ENCODE results near the gene AMIGO1. TPM values are rescaled to one million over a fixed set of nuclear protein-coding genes. Genes with fewer than 3 reads are reported as not detected.
A peak's percentile ranks its signal among the peaks of the same experiment; 100 is the strongest.
"Not testable (repeated sequence)": the region's sequence is repeated elsewhere in the genome, so short reads cannot be mapped to it uniquely, and the experiment has no call there.

Gene AMIGO1
- polyA plus RNA-seq, 1 donor, result 6.2 TPM

DNA sequence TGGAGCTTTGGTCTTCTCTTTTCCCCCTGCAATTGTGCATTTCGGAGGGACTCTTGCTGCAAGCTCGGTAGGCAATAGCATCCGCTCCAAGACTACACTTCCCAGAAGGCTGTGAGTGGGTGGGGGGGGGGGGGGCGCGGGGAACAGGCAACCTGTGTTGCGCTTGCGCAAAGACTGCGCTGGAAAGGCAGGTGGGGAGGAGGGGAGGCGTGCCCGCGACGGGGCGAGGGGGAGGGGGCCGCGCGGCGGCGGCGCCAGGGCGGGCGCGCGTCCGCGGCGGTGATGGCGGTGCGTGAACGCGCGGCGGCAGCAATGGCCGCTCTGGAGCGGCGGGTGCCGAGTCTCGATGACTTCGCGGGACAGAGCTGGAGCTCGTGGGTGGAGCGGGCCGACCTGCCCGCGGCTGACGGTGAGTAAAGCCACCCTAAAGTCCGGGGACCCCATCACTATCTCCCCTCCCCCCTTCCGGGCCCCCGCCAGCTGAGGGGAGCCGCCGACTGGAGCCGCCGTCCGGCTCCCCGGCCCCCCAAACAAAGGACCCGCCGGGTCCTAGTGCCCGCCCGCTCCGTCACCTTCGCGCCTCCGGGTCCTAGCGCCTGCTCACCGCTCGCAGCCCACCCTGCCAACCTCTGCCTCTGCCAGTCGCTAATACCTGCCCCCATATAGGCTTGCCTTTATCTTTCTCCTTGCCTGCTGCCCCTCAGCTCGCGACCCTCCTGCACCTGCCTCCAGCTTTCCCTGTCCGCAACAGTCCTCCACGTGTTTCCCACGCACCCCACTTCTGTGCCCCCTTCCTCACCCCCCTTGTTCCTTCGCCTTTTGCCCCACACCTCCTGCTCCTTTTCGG lies 25.6 kb downstream of the AMIGO1 start, which contains the start of gene ATXN7L2:
ATXN7L2 (plus strand) TSS at position 234 of the 847 bp plus-strand sequence; CDS start at position 283, 49 bp downstream.
- peak; percentile 90 for DNase-seq

DNA sequence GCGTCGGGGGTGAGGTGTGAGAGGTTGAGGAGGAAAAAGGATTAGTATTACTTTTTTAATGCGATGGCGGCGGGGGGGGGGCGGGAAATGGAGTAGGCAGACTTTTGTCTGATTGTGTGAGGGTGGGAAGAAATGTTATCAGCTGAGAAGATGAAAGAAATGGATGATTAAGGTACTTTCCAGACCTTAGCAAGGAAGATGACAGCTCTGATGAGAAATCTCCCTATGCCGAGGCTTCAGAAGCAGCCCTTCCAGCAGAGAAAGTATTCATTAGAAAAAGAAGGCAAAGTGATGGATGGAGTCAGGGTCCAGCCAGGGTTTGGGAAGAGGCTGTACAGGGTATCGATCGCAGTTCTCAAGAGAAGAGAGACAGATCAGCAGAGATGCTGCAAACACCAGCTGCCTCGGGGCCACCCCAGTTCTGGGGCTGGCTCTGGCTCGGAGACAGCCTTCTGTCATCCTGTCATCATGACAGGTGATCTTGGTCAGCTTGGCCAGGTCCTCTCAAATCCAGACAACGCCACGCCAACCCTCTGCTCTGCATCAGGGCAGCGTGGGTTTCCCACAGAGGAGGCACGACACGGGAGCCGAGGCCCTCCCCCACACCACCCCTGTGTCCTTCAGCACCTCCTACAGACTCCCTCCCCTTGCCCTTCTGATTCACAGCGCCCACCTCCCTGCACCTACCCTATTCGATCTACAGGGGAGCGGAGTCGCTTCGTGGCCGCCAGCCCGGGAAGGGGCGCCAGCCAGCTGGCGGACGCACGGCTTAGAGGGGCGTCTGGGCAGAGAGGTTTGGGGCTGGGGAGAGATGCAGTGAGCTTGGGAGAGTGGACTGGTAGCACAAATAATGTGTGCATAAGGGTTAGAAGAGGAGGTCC lies 26.5 kb downstream of the AMIGO1 start:
- DNase-seq, result no peak

DNA sequence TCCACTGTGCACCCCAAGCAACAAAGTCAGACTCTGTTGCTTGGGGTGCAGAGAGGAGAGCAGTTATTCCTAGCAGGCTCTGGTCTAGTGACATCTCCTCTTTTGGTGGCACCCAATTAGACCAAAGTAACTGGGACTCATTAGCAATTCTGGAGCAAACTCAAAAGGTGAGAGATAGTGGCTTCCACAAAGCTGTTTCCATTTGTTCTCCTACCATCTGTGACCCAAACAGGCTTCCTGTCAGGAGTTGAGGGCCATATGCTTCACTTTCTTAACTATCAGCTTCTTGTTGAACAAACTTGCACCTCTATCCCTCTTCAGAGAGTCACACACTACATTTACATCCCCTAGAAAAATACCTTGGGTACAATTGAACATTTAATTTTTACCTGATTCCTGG lies 27.3 kb downstream of the AMIGO1 start:
- no peak for DNase-seq

DNA sequence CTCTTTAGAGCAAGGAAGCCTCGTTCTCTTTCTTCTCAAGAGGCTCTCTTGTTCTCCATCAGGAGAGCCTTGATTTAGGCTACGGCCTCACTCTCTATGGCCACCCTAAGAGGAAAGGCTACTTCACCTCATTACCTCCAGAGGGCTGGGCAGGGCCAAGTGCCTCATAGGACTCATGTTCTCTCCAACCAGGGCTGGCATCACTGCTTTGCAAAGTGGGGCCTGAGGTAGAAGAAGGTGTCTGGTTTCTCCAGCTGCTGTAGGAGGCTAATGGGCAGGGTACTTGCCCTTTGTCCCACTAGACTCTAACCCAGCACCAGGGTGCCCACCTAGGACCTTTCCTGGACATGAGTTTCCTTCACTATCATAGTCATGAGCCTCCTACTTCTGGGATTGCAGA lies 27.9 kb downstream of the AMIGO1 start:
- DNase-seq, result no peak

DNA sequence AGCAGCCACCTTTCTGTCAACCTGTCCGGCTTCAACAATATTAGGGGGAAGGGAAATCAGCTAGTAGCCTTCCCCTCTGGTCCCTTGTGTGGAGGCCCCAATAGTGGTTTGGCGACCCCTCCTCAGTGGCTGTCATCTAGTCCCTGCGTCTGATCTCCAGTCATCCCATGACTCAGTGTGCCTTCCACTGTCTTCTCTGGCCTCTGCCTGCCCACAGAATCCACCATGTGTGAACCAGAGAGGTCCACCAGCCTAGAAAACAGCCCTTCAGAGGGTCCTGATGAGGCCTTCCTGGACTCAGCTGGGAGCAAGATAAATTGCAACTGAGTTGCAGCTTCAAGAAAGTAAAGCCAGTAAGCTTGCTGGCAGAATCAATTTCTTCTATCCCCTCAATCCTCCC lies 29.6 kb downstream of the AMIGO1 start:
- no peak for DNase-seq

DNA sequence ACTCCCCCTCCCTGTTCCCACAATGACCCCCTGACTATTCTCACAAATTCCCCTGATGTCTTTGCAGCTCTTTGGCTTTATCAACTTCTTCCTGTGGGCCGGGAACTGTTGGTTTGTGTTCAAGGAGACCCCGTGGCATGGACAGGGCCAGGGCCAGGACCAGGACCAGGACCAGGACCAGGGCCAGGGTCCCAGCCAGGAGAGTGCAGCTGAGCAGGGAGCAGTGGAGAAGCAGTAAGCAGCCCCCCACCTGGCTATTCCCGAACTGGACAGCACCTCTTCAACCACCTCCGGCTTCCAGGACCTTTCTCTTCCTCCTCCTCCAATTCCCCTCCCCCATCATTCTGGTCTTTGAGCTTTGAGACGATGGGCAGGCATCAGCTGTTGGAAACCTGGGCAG lies 30.2 kb downstream of the AMIGO1 start:
- DNase-seq, result no peak

DNA sequence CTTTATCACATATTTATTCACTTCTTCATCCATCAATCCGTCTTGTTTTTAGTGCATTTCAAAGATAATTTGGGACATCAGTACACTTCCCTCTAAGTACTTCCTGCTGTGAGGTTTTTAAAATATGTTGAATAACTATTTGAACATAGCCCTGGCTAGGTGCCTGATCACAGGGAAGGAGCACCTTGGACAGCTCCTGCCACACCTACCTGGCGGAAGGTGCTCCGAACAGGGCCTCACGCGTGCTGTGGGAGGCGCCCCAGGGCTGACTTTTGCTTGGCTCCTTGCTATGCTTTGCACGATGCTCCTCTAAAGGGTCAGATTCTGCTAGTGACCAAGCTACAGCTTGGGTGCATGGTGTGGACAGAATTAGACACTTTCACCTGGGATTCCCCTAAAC lies 30.7 kb downstream of the AMIGO1 start:
- peak; percentile 18 for DNase-seq

DNA sequence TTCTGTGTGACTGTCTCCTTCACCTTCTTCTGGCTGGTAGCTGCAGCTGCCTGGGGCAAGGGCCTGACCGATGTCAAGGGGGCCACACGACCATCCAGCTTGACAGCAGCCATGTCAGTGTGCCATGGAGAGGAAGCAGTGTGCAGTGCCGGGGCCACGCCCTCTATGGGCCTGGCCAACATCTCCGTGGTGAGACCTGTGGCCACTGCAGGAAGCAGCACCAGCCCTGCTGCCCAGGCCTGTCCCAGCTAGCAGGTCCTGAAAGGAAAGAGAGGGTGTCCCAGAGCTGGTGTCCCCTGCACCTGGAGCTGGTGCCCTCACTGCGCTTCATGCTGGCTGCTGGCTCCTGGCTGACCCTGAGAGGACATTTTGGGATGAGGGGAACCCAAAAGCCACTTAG lies 31.7 kb downstream of the AMIGO1 start:
- DNase-seq, result no peak

DNA sequence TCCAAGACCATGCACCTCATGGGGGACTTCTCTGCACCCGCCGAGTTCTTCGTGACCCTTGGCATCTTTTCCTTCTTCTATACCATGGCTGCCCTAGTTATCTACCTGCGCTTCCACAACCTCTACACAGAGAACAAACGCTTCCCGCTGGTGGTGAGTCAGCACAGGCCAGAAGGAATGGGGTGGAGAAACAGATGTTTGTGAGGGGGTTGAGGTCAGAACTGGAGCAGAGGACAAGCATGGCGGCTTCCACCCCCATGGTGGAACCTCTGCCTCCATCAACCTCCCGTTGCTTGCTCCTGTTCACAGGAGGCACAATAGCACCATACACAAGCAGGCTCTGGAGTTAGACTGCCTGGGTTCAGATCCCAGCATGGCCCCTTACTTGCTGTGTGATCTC lies 32.7 kb downstream of the AMIGO1 start:
- DNase-seq, result no peak

DNA sequence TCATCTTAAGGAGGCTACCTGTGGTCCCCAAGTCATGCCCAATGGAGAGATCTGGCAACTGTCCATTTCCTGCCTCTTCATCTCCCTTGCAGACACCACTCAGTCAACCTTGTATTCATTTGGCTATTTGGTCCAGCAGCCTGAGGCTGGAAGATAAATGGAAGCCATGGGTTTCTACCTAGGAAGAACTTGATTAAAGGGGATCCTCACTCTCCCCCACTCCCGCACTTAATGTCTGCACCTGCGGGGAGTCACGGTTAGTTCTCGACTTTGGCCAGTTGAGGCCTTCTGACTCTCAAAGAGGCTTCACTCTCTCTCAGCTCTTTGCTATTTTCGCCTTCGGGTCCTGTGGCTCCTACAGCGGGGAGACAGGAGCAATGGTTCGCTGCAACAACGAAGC lies 34.3 kb downstream of the AMIGO1 start:
- no peak for DNase-seq

DNA sequence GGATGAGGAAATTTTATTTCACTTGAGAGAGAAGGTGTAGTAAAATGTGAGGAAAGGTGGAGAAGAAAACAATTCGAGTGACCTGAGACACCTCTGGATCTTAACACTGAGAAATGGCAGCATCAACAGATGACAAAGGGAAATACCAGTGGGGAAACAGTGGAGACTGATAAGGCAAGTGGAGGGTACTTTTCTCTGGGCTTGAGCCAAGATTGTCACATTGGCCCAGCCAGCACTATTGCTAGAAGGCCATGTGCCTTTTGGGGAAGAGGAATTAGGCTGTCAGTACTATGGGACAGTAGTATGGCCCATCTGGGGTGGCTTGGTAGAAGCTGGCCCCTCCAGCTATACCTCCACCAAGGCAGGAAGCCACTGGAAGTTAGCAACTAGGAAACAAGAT lies 34.8 kb downstream of the AMIGO1 start:
- no peak for DNase-seq

DNA sequence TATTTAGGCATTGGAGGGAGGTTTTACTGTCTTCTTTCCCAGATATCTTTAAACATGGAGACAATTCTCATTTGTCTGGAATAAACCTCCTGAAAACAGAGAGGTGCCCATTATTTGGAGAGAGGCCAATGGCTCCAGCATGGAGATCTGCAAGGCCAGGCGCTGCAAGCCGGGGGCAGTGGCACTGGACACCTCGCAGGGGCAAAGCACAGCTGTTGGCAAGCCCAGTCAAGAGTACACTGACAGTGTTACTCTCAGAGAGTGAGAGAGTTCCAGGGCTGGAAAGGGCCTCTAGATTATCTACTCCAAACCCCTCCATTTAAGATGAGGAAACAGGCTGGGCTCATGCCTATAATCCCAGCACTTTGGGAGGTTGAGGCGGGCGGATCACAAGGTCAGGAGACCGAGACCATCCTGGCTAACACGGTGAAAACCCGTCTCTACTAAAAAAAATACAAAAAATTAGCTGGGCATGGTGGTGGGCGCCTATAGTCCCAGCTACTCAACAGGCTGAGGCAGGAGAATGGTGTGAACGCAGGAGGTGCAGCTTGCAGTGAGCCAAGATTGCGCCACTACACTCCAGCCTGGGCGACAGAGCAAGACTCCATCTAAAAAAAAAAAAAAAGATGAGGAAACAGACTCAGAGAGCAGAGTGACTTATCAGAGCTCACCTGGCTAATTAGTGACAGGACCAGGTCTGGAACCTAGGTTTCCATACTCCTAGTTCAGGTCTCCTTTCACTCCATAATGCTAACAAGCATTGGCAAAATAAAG lies 36.1 kb downstream of the AMIGO1 start:
- not testable (repeated sequence) for DNase-seq

DNA sequence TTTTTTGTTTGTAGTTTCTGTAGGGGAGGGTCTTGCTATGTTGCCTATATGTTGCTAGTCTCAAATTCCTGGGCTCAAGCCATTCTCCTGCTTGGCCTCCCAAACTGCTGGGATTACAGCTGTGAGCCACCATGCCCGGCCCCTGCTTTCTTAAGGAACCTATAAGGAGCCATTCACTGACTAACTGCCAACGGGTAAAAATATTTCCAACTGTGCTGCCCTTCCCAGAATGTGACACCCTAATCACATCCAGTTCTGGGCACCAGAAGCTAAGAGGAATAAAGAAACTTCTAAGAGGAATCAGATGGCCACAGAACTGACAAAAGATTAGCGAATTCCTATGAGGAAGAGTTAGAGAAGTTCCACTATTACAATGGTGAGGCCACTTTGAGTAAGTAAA lies 36.7 kb downstream of the AMIGO1 start:
- DNase-seq, result no peak

DNA sequence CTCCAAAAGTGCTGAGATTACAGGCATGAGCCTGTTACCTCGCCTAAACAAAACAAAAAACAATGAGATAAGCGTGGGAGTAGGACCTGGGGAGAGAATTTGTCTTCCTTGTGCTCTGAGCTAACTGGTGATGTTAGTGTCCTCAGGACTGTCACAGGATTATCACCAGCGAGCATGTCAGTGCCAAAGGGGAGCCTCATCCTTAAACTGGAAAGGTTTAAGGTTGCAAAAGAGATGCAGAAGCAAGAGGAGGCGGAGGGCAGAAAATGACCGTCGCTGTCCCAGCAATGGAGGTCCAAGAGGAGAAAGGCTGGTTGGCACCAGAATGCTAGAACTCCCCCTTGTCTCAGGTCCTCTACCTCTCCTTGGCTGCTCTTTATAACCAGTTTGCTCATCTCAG lies 39.3 kb downstream of the AMIGO1 start:
- DNase-seq, result no peak

DNA sequence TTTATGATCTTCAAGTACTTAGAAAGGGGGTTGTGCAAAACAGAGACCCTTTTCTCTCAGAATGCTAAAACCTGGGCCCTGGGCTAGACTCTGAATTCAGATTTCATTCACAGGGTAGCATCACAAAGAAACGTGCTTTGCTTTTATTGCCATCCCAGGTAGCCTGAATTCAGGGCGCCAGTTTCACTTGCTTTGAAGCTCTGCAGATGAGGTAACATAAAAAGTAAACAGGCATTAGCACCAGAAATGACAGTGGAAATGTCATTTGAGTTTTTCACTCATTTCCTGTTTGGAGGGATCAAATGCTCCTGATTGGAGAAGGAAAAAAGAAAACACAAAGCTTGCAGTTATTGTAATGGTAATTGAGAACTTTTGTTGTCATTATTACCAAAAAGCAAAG lies 40.6 kb downstream of the AMIGO1 start:
- DNase-seq, result no peak

DNA sequence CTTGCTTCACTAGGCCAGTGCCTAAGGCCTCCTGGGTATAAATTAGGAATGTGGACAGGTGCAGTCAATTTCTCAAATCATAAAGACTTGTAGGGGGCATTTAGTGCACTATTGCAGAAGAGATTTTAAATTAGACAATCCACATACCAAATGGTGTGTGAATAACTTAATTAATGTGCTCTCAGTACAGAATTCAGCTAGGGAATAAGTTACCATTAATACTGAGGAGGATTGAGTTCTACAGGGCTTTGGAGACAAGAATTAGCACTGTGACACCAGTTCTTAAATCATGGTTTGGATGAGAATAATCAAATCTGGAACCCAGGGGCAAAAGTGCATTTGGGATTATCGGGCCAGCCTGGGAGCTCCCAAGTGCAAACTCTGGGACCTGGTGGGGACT lies 41.5 kb downstream of the AMIGO1 start:
- DNase-seq, result no peak

DNA sequence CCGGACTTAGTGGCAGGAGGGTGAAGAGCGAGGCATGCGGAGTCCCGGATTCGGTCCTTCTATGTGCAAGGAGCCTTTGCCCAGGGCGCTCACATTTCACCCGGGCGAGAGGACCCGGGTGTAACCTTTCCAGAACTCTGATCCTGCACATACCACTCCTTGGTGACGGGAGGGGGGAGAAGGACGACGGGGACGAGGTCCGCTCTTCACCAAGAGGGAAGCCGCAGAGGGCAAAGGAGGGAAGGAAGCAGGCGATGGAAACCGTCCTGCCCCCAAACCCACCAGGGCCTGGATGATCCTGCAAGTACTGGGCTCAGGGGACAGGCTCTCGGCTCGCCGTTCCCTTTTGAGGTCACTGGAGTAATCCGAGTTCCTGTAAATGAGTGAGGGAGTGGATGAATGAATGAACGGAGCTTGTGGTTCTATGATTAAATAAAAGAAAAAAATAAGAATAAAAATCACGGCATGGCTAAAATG lies 42.2 kb downstream of the AMIGO1 start:
- peak; percentile 15 for DNase-seq

DNA sequence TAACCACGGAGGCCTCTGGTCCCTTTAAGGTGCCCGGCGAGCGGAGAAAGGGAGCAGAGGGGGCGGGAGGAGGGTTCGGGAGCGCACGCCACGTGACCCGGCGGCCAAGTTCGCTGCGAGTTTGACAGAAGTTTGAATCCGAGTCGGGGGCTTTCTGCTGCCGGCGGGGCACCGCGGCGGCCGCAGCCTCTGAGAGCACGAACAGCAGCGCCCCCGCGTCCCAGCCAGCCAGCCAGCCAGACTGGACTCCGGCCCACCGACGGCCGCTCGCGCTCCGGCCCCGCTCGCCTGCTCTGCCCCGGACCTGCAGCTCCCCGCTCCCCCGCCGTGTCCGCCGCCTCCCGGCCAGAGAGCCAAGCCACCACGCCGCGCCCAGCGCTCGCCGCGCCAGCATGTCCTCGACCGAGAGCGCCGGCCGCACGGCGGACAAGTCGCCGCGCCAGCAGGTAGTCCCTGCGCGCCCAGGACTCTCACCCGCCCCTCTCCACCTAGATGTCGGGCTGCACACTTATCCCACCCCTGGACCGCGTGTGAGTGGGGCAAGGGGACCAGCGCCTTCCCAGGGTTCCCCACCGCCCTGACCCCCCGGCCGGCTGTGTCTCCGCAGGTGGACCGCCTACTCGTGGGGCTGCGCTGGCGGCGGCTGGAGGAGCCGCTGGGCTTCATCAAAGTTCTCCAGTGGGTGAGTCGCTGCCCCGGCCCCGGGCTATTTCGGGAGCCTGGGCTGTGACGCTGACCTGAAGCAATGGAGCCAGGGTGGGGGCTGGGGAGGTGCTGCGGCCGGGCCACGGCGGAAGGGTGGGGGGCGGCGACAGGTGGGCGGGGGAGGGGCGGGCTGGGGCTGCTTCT lies 42.9 kb downstream of the AMIGO1 start, which contains the start of gene SYPL2:
SYPL2 (plus strand) TSS at position 95 of the 849 bp plus-strand sequence; CDS start at position 393, 298 bp downstream.
- DNase-seq, result peak; percentile 46

DNA sequence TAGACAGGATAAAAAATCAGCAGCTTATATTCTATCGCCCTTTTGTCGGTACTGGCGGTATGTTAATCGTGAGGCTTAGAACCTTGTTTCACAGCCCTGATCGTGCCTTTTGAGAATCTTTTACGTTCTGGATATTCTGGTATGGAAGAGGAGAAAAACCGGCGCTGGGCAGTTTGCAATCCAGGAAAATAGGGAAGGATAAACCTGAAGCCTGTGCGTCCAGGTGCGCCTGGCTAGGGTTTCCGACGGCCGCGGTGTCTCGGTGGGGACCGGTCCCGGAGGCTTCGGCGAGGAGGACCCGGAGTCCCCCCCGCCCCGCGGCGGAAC lies 43.4 kb downstream of the AMIGO1 start:
- no peak for DNase-seq

DNA sequence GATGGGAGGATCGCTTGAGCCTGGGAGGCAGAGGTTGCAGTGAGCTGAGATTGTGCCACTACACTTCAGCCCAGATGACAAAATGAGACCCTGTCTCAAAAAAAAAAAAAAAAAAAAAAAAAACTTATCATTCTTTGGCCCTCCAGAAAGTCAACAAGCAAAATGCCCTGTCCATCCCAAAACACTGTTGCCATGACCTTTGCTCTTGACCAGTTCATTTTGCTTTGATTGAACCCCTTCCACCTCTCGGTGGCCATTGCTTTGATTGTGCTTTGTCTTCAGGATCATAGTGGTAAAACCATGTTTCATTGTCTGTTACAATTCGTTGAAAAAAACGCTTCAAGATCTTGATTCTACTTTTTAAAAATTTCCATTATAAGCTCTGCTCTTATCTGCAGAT lies 51.7 kb downstream of the AMIGO1 start:
- no peak for DNase-seq

DNA sequence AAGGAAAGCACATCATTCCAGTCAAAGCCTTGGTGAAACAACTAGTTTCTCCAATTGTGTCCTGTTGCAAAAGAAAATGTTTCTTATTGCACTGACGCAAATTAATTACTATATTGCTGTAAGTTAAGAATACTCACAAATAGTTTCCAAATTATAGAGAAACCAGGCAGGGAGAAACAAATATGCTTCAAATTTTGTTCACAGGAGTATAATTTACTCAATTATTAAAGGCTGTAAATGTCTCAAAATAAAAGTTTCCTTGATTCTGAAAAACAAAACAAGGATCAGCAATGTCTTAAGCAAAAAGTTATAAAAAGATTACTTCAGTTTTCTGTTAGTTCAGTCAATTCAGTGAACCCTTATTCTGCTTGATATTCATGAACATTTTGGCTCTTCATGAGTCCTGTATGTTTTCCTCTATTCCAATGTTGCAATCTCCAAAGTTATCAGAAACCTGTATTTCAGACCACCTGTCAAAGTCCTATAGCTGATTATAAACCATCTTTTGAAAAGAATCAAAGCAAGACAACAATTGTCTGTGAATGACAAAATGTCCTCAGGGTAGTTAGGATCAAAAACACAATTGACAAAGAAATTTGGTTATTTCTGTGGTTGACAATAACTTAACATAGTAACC lies 54.9 kb downstream of the AMIGO1 start:
- no peak for DNase-seq

Data from left kidney (tissue), 2 donors.